Mucosa of descending colon (tissue), 3 donors: ENCODE results near the gene ANXA5. TPM values are rescaled to one million over a fixed set of nuclear protein-coding genes. Genes with fewer than 3 reads are reported as not detected.
A peak's percentile ranks its signal among the peaks of the same experiment; 100 is the strongest.

Experiments
- ATAC-seq: fragments of 200-7000 bp; cut with Tn5 transposase; one replicate; pipeline ENCODE4 v1.9.1; 2020; ENCODE audit warnings: mild to moderate bottlenecking, moderate library complexity
- DNase-seq, 3 donors: peaks; one replicate each; pipeline ENCODE4 v3.0.0-alpha.2; 2020
- H3K36me3 ChIP-seq: fragments of 200-600 bp; one replicate; pipeline ENCODE4 v1.8.0; 2021; ENCODE audit warnings: low read depth, mild to moderate bottlenecking
- H3K4me1 ChIP-seq: fragments of 200-600 bp; one replicate; pipeline ENCODE4 v1.8.0; 2021; ENCODE audit warnings: low read depth, mild to moderate bottlenecking
- H3K4me3 ChIP-seq: fragments of 200-600 bp; one replicate; pipeline ENCODE4 v1.8.0; 2021; ENCODE audit warnings: mild to moderate bottlenecking
- H3K9me3 ChIP-seq: fragments of 200-600 bp; one replicate; pipeline ENCODE4 v1.8.0; 2021; ENCODE audit warnings: mild to moderate bottlenecking
- intact Hi-C, 2 donors: fragments of 100-400 bp; cut with DNase I in 1 of 2; cut with micrococcal nuclease in 1 of 2; formaldehyde crosslinking; loops; one replicate each; pipeline versions ENCODE4 v1.11.0 to v1.11.1; 2022; cut with DNase I, micrococcal nuclease
- total RNA-seq, 3 donors: library from RNA; stranded (reverse); fragmentation: NEBNext Ultra II Directional in 2 of 3; extraction: Animal tissue kit (Norgen Biotek cat#: 25700) in 2 of 3; gene quantifications; one replicate each; pipeline versions ENCODE4 v1.2.1 to v1.2.4, GENCODE V29; 2021 to 2023
- TF ChIP-seq, protein P1 (sequence below): fragments of 200-600 bp; IDR thresholded peaks from one replicate; pipeline ENCODE4 v1.8.0; 2022; ENCODE audit warnings: antibody characterized with exemption, mild to moderate bottlenecking
- donor health status: DM: no; HTN: no; CAD: no; lungs with moderate emphysema.
- donor health status: DM: no; HTN: no; CAD: no.
- donor health status: DM: no; HTN: yes; CAD: no.

Gene ANXA5
- total RNA-seq, 3 donors from 2014 or later, result 47.3 to 157 (median 89.2) TPM

DNA sequence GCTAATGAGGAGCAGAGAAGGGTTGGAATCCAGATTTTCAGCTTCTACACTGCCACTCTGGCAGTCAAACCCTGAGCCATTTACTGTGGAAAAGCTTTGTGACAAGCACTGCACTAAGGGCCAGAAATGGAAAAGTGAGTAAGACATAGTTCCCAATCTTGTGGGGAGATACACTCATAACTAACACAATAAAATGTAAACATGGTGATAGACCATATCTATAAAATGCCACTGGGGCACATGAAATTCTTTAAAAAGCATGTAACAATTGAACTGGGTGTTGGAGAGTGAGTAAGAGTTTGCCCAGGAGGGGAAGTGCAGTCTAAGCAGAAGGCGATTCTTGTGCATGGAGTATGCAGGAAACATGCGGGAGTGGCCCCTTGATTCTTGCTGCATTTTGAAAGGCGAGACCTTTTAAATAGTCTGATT lies 32.0 kb upstream of the ANXA5 start:
- Histone ChIP-seq H3K36me3 (no peaks in the 10 kb centered on the region), H3K9me3 (no peaks in the 10 kb centered on the region), H3K4me1 (no peaks in the 10 kb centered on the region), H3K4me3 (no peak overlapping the region)
- intact Hi-C loops, result no loop called here
- ATAC-seq (no peak), DNase-seq (no peak)
- TF ChIP-seq, protein P1, sequence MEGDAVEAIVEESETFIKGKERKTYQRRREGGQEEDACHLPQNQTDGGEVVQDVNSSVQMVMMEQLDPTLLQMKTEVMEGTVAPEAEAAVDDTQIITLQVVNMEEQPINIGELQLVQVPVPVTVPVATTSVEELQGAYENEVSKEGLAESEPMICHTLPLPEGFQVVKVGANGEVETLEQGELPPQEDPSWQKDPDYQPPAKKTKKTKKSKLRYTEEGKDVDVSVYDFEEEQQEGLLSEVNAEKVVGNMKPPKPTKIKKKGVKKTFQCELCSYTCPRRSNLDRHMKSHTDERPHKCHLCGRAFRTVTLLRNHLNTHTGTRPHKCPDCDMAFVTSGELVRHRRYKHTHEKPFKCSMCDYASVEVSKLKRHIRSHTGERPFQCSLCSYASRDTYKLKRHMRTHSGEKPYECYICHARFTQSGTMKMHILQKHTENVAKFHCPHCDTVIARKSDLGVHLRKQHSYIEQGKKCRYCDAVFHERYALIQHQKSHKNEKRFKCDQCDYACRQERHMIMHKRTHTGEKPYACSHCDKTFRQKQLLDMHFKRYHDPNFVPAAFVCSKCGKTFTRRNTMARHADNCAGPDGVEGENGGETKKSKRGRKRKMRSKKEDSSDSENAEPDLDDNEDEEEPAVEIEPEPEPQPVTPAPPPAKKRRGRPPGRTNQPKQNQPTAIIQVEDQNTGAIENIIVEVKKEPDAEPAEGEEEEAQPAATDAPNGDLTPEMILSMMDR, result no peak

DNA sequence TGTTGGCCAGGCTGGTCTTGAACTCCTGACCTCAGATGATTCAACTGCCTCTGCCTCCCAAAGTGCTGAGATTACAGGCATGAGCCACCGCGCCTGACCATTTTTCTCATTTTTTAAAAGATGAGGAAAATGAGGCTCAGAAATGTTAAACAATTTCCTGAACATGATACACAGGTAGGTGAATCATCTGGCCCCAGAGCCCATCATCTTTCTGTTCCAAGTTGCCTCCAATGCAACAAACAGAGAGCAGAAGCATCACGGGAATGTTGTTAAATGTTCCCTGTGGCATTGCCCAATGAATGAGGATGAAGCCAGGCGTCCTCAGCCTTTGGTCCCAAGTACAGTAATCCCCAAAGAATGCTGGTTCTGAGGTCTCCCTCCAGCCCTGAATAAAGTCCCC lies 31.3 kb upstream of the ANXA5 start:
- intact Hi-C loops, result no loop called here
- no peak for DNase-seq
- H3K36me3 ChIP-seq, result no peaks in the 10 kb centered on the region
- no peaks in the 10 kb centered on the region for H3K4me1 ChIP-seq
- no peak for ATAC-seq
- TF ChIP-seq, protein P1, result no peak
- no peaks in the 10 kb centered on the region for H3K9me3 ChIP-seq
- no peak overlapping the region for H3K4me3 ChIP-seq

DNA sequence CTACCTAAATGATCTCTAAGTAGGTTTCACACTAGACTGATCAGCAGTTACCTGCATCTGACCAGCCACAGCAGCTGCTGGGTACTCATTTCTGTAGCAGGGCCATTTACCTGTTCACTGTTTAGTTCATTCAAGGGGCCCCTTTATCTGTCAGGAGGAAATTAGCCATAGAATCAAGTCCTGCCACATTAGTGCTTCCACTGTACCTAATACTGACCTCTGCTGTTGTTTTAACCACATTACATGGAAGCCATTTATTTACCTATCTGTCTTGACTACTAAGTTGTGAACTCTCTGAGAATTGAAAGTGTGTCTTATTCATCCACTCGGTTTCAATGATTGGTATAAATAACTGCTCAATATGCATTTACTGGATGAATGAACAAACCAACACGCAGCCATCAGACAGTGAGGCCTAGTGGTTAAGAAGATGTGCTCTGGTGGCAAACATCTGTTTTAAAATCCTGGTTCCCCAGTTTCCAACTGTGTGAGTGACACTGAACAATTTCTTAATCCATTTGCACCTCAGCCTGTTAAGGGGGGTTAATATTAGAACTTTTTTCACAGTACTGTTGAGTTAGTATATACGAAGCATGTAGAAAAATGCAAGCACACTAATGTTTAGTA lies 30.0 kb upstream of the ANXA5 start:
- peak; percentile 76 for ATAC-seq
- Histone ChIP-seq H3K4me3 (no peak overlapping the region), H3K36me3 (no peaks in the 10 kb centered on the region), H3K9me3 (no peaks in the 10 kb centered on the region), H3K4me1 (no peaks in the 10 kb centered on the region)
- TF ChIP-seq, protein P1, result peak; percentile 31
- intact Hi-C loops, result no loop called here
- peak in 1 of 3 donors; percentile 12 for DNase-seq

DNA sequence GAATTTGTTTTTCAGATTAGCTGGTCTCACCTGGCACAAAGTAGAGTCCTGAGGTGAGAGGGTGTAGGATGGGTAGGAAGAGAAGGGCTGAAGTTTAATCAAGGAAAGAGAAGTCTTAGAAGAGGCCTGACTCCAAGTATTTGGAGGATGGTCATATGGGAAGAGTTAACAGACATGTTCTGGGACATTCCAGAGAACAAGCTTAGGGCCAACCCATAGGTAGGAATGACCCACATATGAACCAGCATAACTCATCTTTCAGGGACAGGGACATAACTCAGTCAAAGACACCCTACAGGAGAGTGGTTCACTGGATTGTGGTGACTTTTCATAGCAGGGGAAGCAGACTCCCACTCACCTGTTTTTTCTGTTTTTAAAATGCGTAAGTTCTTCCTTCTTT lies 27.9 kb upstream of the ANXA5 start:
- no peaks in the 10 kb centered on the region for H3K36me3 ChIP-seq
- DNase-seq, result no peak

DNA sequence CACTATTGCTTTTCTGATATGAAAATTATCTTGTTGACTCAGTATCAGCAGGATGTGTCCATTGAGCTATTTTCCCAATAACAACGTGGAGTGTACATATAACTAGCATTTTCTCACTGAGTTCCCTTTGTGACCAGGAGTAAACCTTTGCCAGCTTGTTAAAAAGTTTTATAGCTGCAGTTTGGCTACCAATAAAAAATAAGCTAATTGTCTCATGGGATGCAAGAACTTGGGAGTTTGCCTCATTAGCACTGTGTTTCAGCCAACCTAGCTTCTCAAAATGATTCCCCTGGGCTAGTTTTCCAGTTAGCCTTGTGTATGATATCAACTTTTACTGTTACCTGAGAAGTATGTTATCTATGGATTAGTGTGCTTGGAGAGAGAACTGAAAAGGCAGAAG lies 24.9 kb upstream of the ANXA5 start:
- intact Hi-C loops, result no loop called here
- H3K36me3 ChIP-seq, result no peaks in the 10 kb centered on the region
- H3K9me3 ChIP-seq, result no peaks in the 10 kb centered on the region
- ATAC-seq (peak; percentile 38), DNase-seq (no peak)
- no peaks in the 10 kb centered on the region for H3K4me1 ChIP-seq
- no peak overlapping the region for H3K4me3 ChIP-seq
- TF ChIP-seq, protein P1, result no peak

More for the DNA sequence above, 27.9 kb upstream of the ANXA5 start:
- TF ChIP-seq, protein P1, result no peak
- H3K9me3 ChIP-seq, result no peaks in the 10 kb centered on the region
- no peaks in the 10 kb centered on the region for H3K4me1 ChIP-seq
- no peak overlapping the region for H3K4me3 ChIP-seq
- no peak for ATAC-seq
- intact Hi-C loops, result no loop called here

DNA sequence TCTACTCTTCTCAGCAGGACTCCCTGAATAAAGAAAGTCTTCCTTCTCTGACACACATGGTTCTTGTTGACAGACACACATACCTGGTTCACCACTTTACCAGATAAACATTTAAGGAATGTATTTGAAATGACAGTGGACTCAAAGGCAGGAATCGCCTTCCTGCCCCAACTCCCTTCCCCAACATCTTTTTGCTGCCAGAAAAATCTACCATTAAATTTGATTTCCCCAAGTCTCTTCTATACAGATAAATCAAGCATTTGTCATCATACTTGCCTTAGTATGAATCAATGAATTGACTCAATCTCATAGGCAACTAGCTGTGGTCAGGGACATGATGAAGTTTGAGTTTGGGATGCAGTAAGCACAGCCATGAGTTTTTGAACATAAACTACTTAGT lies 23.3 kb upstream of the ANXA5 start:
- TF ChIP-seq, protein P1, result no peak
- intact Hi-C loops, result no loop called here
- no peaks in the 10 kb centered on the region for H3K9me3 ChIP-seq
- ATAC-seq, result no peak
- no peak overlapping the region for H3K4me3 ChIP-seq
- no peaks in the 10 kb centered on the region for H3K4me1 ChIP-seq
- no peaks in the 10 kb centered on the region for H3K36me3 ChIP-seq
- no peak for DNase-seq
